Peyer's patch (tissue), 4 donors: ENCODE results near the gene PTPRF.
"Not testable (repeated sequence)": the region's sequence is repeated elsewhere in the genome, so short reads cannot be mapped to it uniquely, and the experiment has no call there.

Experiments
- POLR2A ChIP-seq, 2 donors: fragments of 450-650 bp; IDR thresholded peaks; one replicate each; pipeline ENCODE4 v1.5.1; 2017; ENCODE audit warnings: antibody characterized with exemption in 2 of 2, mild to moderate bottlenecking in 2 of 2, moderate library complexity in 2 of 2
- TF ChIP-seq, protein P1 (sequence below), 6 experiments: fragments of 450-650 bp in 4 of 6; fragments of 200-600 bp in 2 of 6; sonication (generic) in 1 of 6; IDR thresholded peaks; one replicate each; pipeline ENCODE4 v1.5.1; 2017 to 2019; ENCODE audit warnings: antibody characterized with exemption in 6 of 6, mild to moderate bottlenecking in 3 of 6, moderate library complexity in 1 of 6

DNA sequence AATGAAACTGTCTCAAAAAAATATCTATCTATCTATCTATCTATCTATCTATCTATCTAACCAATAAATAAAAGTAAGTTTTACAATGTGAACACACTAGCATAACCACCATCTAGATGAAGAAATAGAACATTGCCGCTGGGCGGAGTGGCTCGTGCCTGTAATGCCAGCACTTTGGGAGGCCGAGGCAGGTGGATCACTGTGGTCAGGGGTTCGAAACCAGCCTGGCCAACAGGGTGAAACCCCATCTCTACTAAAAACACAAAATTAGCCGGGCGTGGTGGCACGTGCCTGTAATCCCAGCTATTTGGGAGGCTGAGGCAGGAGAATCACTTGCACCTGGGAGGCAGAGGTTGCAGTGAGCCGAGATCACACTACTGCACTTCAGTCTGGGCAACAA lies 116.6 kb downstream of the PTPRF start:
- TF ChIP-seq, protein P1, sequence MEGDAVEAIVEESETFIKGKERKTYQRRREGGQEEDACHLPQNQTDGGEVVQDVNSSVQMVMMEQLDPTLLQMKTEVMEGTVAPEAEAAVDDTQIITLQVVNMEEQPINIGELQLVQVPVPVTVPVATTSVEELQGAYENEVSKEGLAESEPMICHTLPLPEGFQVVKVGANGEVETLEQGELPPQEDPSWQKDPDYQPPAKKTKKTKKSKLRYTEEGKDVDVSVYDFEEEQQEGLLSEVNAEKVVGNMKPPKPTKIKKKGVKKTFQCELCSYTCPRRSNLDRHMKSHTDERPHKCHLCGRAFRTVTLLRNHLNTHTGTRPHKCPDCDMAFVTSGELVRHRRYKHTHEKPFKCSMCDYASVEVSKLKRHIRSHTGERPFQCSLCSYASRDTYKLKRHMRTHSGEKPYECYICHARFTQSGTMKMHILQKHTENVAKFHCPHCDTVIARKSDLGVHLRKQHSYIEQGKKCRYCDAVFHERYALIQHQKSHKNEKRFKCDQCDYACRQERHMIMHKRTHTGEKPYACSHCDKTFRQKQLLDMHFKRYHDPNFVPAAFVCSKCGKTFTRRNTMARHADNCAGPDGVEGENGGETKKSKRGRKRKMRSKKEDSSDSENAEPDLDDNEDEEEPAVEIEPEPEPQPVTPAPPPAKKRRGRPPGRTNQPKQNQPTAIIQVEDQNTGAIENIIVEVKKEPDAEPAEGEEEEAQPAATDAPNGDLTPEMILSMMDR (IDR thresholded peaks at IDR 0.05) = not testable (repeated sequence)
- TF ChIP-seq POLR2A (IDR thresholded peaks at IDR 0.05) = not testable (repeated sequence)
